ENCODE data around the gene MAGI1.

GRCh38 chr3:65318231-65318630 is 720.5 kb downstream of the MAGI1 start:
- TF ChIP-seq POLR2A (IDR thresholded peaks at IDR 0.05; ENCODE audit: low read depth, low read length) (no peak), TAF1 (IDR thresholded peaks at IDR 0.05; ENCODE audit: borderline replicate concordance, low read depth, low read length) (no peak)

Data from GM12892 (cell line).